Astrocyte (in vitro differentiated cells and primary cell): Measurements from ENCODE around the gene UBE2L3. TPM values are rescaled to one million over a fixed set of nuclear protein-coding genes. Genes with fewer than 3 reads are reported as not detected.
"Not testable (repeated sequence)": the region's sequence is repeated elsewhere in the genome, so short reads cannot be mapped to it uniquely, and the experiment has no call there.

Experiments used
- DNase-seq: peaks from one replicate; pipeline ENCODE4 v3.0.0-alpha.2; 2010; ENCODE audit warnings: low read depth
- FAIRE-seq: peaks from 2 replicates; lab custom pipeline; 2011; peaks lifted over from hg19 to GRCh38; lab: Jason Lieb, UNC
- H2AFZ ChIP-seq: 2 replicates; pipeline ENCODE4 v1.6.0; 2012; ENCODE audit warnings: low read depth, low read length, inconsistent platforms
- H3K27ac ChIP-seq: 2 replicates; pipeline ENCODE4 v1.5.1; 2011; ENCODE audit warnings: low read depth, low read length, inconsistent platforms
- H3K27me3 ChIP-seq: 2 replicates; pipeline ENCODE4 v1.6.0; 2011; ENCODE audit warnings: low read length, inconsistent platforms; ENCODE audit not compliant: insufficient read depth
- H3K36me3 ChIP-seq: 2 replicates; pipeline ENCODE4 v1.5.1; 2011; ENCODE audit warnings: low read length, inconsistent platforms; ENCODE audit not compliant: insufficient read depth
- H3K4me1 ChIP-seq: 2 replicates; pipeline ENCODE4 v1.5.1; 2011; ENCODE audit warnings: low read length, inconsistent platforms; ENCODE audit not compliant: insufficient read depth
- H3K4me2 ChIP-seq: 2 replicates; pipeline ENCODE4 v1.6.0; 2012; ENCODE audit warnings: low read length, inconsistent platforms
- H3K4me3 ChIP-seq: 2 replicates; pipeline ENCODE4 v1.5.1; 2011; ENCODE audit warnings: low read depth, mild to moderate bottlenecking, low read length, inconsistent platforms; ENCODE audit not compliant: insufficient read depth
- H3K79me2 ChIP-seq: 2 replicates; pipeline ENCODE4 v1.6.0; 2012; ENCODE audit warnings: mild to moderate bottlenecking, low read length, inconsistent platforms; ENCODE audit not compliant: insufficient read depth
- H3K9ac ChIP-seq: 2 replicates; pipeline ENCODE4 v1.6.0; 2012; ENCODE audit warnings: mild to moderate bottlenecking, low read length, inconsistent platforms
- H3K9me3 ChIP-seq: 2 replicates; pipeline ENCODE4 v1.5.1; 2012; ENCODE audit warnings: low read depth, mild to moderate bottlenecking, low read length, inconsistent platforms; ENCODE audit not compliant: insufficient read depth
- H4K20me1 ChIP-seq: 2 replicates; pipeline ENCODE4 v1.6.0; 2012; ENCODE audit warnings: low read length, inconsistent platforms; ENCODE audit not compliant: insufficient read depth
- H3K27ac Mint-ChIP-seq: one replicate; pipeline ENCODE4 v1.8.0; 2021; ENCODE audit warnings: mild to moderate bottlenecking, mixed read lengths; ENCODE audit not compliant: unreplicated experiment
- H3K27me3 Mint-ChIP-seq: one replicate; pipeline ENCODE4 v1.8.0; 2021; ENCODE audit warnings: low read depth, mixed read lengths; ENCODE audit not compliant: unreplicated experiment
- H3K36me3 Mint-ChIP-seq: one replicate; pipeline ENCODE4 v1.8.0; 2021; ENCODE audit warnings: low read depth, mixed read lengths; ENCODE audit not compliant: unreplicated experiment
- H3K4me1 Mint-ChIP-seq: one replicate; pipeline ENCODE4 v1.8.0; 2021; ENCODE audit warnings: low read depth, mixed read lengths; ENCODE audit not compliant: unreplicated experiment
- H3K4me3 Mint-ChIP-seq: one replicate; pipeline ENCODE4 v1.8.0; 2021; ENCODE audit warnings: mild to moderate bottlenecking, moderate library complexity, mixed read lengths; ENCODE audit not compliant: unreplicated experiment
- H3K9me3 Mint-ChIP-seq: one replicate; pipeline ENCODE4 v1.8.0; 2021; ENCODE audit warnings: mild to moderate bottlenecking, mixed read lengths; ENCODE audit not compliant: unreplicated experiment
- EZH2 ChIP-seq: IDR thresholded peaks from 2 replicates; pipeline ENCODE4 v1.6.1; 2012; ENCODE audit warnings: mild to moderate bottlenecking, low read length, inconsistent platforms; ENCODE audit not compliant: insufficient read depth
- total RNA-seq: library from RNA; stranded (reverse); gene quantifications from 2 replicates; pipeline ENCODE4 v1.2.1, GENCODE V29; 2021
- TF ChIP-seq, protein P1 (sequence below): IDR thresholded peaks from 2 replicates; pipeline ENCODE4 v1.5.1; 2011; ENCODE audit warnings: low read depth, mild to moderate bottlenecking, inconsistent platforms, low read length, moderate library complexity; ENCODE audit not compliant: insufficient read depth

The UBE2L3 gene
- total RNA-seq, 1 donor from 2014 or later, result 62.8 TPM

DNA sequence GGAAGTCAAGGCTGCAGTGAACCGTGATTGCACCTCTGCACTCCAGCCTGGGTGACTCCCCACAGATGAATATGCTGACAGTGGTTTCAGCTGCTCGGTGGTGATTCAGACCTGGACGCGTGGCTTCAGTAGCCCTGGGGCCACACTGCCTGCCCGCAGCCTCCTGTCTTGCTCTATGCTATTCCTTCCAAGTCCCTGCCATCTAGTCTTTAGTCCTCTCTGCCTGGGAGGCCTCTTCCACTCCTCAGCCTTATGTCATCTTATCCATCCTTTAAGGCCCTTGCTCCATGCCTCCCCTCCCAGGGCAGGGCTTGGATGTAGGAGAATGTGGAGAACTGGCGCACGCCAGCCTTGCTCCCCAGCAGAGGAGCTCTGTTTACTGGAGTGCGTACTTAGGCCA is 39.3 kb downstream of the UBE2L3 start:
- H3K4me1 ChIP-seq, result no peaks in the 10 kb centered on the region
- FAIRE-seq (no peak), DNase-seq (no peak)
- no peak overlapping the region for H3K27ac ChIP-seq
- H3K4me2 ChIP-seq, result no peak overlapping the region
- no peaks in the 10 kb centered on the region for H3K27me3 ChIP-seq
- peaks cover 93% of the 10 kb centered on the region for H4K20me1 ChIP-seq
- TF ChIP-seq, protein P1, sequence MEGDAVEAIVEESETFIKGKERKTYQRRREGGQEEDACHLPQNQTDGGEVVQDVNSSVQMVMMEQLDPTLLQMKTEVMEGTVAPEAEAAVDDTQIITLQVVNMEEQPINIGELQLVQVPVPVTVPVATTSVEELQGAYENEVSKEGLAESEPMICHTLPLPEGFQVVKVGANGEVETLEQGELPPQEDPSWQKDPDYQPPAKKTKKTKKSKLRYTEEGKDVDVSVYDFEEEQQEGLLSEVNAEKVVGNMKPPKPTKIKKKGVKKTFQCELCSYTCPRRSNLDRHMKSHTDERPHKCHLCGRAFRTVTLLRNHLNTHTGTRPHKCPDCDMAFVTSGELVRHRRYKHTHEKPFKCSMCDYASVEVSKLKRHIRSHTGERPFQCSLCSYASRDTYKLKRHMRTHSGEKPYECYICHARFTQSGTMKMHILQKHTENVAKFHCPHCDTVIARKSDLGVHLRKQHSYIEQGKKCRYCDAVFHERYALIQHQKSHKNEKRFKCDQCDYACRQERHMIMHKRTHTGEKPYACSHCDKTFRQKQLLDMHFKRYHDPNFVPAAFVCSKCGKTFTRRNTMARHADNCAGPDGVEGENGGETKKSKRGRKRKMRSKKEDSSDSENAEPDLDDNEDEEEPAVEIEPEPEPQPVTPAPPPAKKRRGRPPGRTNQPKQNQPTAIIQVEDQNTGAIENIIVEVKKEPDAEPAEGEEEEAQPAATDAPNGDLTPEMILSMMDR, result no peak
- no peak for TF ChIP-seq EZH2
- H3K27ac Mint-ChIP-seq, result no peak overlapping the region
- H3K9me3 ChIP-seq, result no peaks in the 10 kb centered on the region
- no peak overlapping the region for H3K9ac ChIP-seq
- H2AFZ ChIP-seq, result no peak overlapping the region
- no peaks in the 10 kb centered on the region for H3K27me3 Mint-ChIP-seq
- no peak overlapping the region for H3K4me3 ChIP-seq
- peaks cover 99% of the 10 kb centered on the region for H3K79me2 ChIP-seq
- peaks cover 8% of the 10 kb centered on the region for H3K36me3 Mint-ChIP-seq
- H3K4me3 Mint-ChIP-seq, result no peak overlapping the region
- peaks cover 7% of the 10 kb centered on the region for H3K4me1 Mint-ChIP-seq
- no peaks in the 10 kb centered on the region for H3K9me3 Mint-ChIP-seq
- H3K36me3 ChIP-seq, result peaks cover 8% of the 10 kb centered on the region

DNA sequence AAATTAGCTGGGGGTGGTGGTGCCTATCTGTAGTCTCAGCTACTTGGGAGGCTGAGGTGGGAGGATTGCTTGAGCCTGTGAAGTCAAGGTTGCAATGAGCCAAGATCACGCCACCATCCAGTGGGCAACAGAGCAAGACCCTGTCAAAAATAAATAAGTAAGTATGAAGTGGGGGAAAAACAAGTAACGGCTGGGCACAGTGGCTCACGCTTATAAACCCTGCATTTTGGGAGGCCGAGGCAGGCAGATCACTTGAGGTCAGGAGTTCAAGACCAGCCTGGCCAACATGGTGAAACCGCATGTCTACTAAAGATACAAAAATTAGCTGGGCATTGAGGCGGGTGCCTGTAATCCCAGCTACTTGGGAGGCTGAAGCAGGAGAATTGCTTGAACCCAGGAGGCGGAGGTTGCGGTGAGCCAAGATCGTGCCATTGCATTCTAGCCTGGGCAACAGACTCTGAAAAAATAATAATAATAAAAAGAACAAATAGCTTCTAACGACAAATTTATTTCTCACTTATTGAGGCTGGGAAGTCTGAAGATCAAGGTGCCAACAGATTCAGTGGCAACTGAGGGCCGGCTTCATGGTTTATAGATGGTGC is 42.1 kb downstream of the UBE2L3 start:
- H3K36me3 Mint-ChIP-seq, result peaks cover 17% of the 10 kb centered on the region
- not testable (repeated sequence) for H3K4me3 Mint-ChIP-seq, H3K4me3 ChIP-seq, H3K36me3 ChIP-seq, H3K27me3 Mint-ChIP-seq, H3K9me3 Mint-ChIP-seq, H3K9me3 ChIP-seq, H3K4me1 ChIP-seq, H3K9ac ChIP-seq, H3K4me1 Mint-ChIP-seq, DNase-seq, H3K27ac Mint-ChIP-seq, H3K27ac ChIP-seq, H3K4me2 ChIP-seq, FAIRE-seq, H3K27me3 ChIP-seq, H2AFZ ChIP-seq
- Histone ChIP-seq H4K20me1 (peaks cover 95% of the 10 kb centered on the region), H3K79me2 (peaks cover 97% of the 10 kb centered on the region)

DNA sequence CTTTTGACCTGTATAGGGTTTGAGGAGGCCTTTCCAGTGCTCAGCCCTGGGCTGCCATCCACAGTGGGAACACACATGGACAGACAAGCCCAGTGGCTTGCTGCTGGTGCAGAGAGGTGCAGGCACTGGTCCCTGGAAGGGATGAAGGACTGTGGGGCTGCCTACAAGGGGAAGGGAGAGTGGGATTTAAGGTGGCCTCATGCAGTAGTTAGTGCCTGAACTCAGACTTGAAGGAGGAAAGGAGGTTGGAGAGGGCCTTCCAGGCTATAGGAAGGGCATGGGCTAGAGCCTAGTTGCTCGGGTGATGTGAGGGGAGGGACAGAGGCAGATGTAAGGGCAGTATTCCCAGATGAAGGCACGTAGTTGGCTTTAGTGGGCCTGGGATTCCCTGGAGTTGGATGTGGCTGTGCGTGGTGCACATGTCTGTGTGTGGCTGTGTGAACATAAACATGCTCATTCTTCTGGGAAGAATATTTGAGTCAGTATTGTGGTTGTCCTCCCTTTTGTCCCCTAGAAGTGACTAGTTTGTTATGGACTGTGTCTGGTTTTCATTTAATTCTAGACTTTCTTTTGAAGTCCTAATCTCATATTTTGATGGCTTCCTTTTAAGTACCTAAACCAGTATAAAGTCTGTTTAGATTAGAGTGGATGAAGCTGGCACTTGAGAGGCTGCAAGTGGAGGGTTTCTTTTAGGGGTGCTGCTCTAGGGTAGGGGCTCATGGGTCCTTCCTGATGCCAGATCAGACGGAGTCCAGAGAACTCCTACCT is 43.9 kb downstream of the UBE2L3 start:
- Histone ChIP-seq H3K9ac (no peak overlapping the region), H3K27me3 (no peaks in the 10 kb centered on the region), H3K79me2 (peaks cover 94% of the 10 kb centered on the region), H3K4me3 (no peak overlapping the region), H2AFZ (no peak overlapping the region), H3K4me2 (no peak overlapping the region), H3K4me1 (no peaks in the 10 kb centered on the region), H3K27ac (no peak overlapping the region), H4K20me1 (peaks cover 89% of the 10 kb centered on the region), H3K36me3 (peaks cover 11% of the 10 kb centered on the region), H3K9me3 (no peaks in the 10 kb centered on the region)
- no peak for FAIRE-seq
- no peak overlapping the region for H3K27ac Mint-ChIP-seq
- H3K27me3 Mint-ChIP-seq, result no peaks in the 10 kb centered on the region
- TF ChIP-seq, protein P1, result no peak
- H3K36me3 Mint-ChIP-seq, result peaks cover 24% of the 10 kb centered on the region
- H3K4me3 Mint-ChIP-seq, result no peak overlapping the region
- no peaks in the 10 kb centered on the region for H3K9me3 Mint-ChIP-seq
- peaks cover 7% of the 10 kb centered on the region for H3K4me1 Mint-ChIP-seq
- DNase-seq, result no peak
